Transverse colon (tissue), 4 donors: ENCODE data around the gene TMEM123. TPM values are rescaled to one million over a fixed set of nuclear protein-coding genes. Genes with fewer than 3 reads are reported as not detected.

ENCODE experiments used
- DNase-seq: peaks from one replicate; pipeline ENCODE4 v3.0.0-alpha.2; 2019
- H3K27ac ChIP-seq, 4 donors: fragments of 200-600 bp; sonication (generic); 2 replicates each; pipeline ENCODE4 v1.5.1; 2016 to 2018; ENCODE audit warnings: inconsistent platforms in 4 of 4
- H3K27me3 ChIP-seq: fragments of 200-600 bp; sonication (generic); 2 replicates; pipeline ENCODE4 v1.5.1; 2017; ENCODE audit warnings: inconsistent platforms
- H3K36me3 ChIP-seq, 4 donors: fragments of 200-600 bp; sonication (generic); 2 replicates each; pipeline ENCODE4 v1.5.1; 2017 to 2019; ENCODE audit warnings: inconsistent platforms in 4 of 4
- H3K4me1 ChIP-seq, 4 donors: fragments of 200-600 bp; sonication (generic); 2 replicates each; pipeline ENCODE4 v1.5.1; 2017 to 2020; ENCODE audit warnings: inconsistent platforms in 4 of 4
- H3K4me3 ChIP-seq, 4 donors: fragments of 200-600 bp; sonication (generic); 1 replicate in 1 of 4; 2 replicates in 3 of 4; pipeline versions ENCODE4 v1.5.1 to v1.6.1; 2017 to 2019; ENCODE audit warnings: inconsistent platforms in 4 of 4
- H3K9me3 ChIP-seq, 2 donors: fragments of 200-600 bp; sonication (generic); 2 replicates each; pipeline ENCODE4 v1.5.1; 2017 to 2019; ENCODE audit warnings: inconsistent platforms in 2 of 2
- CTCF ChIP-seq, 5 experiments: fragments of 200-600 bp in 3 of 5; fragments of 450-650 bp in 2 of 5; sonication (generic) in 3 of 5; IDR thresholded peaks; 1 replicate in 2 of 5; 2 replicates in 3 of 5; pipeline ENCODE4 v1.5.1; 2016 to 2017; ENCODE audit warnings: antibody characterized with exemption in 5 of 5, inconsistent platforms in 3 of 5, mild to moderate bottlenecking in 2 of 5, moderate library complexity in 1 of 5
- EP300 ChIP-seq: sonication (generic); formaldehyde crosslinking; IDR thresholded peaks from one replicate; pipeline ENCODE4 v1.6.1; 2017; ENCODE audit warnings: antibody characterized with exemption, low read depth
- POLR2A ChIP-seq: fragments of 450-650 bp; IDR thresholded peaks from one replicate; pipeline ENCODE4 v1.6.1; 2016; ENCODE audit warnings: antibody characterized with exemption, mild to moderate bottlenecking, moderate library complexity
- POLR2AphosphoS5 ChIP-seq, 3 donors: sonication (generic); formaldehyde crosslinking; IDR thresholded peaks; one replicate each; pipeline ENCODE4 v1.6.1; 2016; ENCODE audit warnings: antibody characterized with exemption in 3 of 3
- WGBS, 2 donors: methylation state at CpG; one replicate each; pipeline ENCODE4 v1.1.5; 2018; ENCODE audit warnings: low coverage in 1 of 2; 5-methylcytosine and 5-hydroxymethylcytosine counted together
- in situ Hi-C, 4 donors: fragments of 200-750 bp; cut with MboI; loops; one replicate each; pipeline versions ENCODE4 v1.15.0 to v1.15.1; 2017; ENCODE audit warnings: low sequenced_read_pairs in 3 of 4, low pct_ligation_motif_present in 1 of 4, low pct_unique_long_range_greater_than_20kb in 1 of 4
- intact Hi-C: fragments of 100-400 bp; cut with DNase I; formaldehyde crosslinking; loops from one replicate; pipeline ENCODE4 v1.15.1; 2023; ENCODE audit warnings: low total_unique reads
- total RNA-seq, 4 donors: library from RNA; depleted of rRNA; stranded (reverse); fragments of >200 nt; gene quantifications; one replicate each; pipeline ENCODE4 v1.1.0, GENCODE V29; 2016

Gene TMEM123
- total RNA-seq, 4 donors from 2014 or later: 55.4 to 137 (median 104) TPM

GRCh38 chr11:102458548-102458947 is 6.0 kb upstream of the TMEM123 start:
- Histone ChIP-seq H3K36me3 (no peaks in the 10 kb centered on the region), H3K27ac (no peak overlapping the region), H3K9me3 (no peaks in the 10 kb centered on the region), H3K4me1 (peaks cover 0 to 29% (median 3%) of the 10 kb centered on the region in 4 donors), H3K27me3 (no peaks in the 10 kb centered on the region), H3K4me3 (no peak overlapping the region)
- 80 to 88% methylated on average over 3 of the region's 3 CpGs for WGBS, 2 donors
- in situ Hi-C loops: no loop called here
- TF ChIP-seq POLR2AphosphoS5 (IDR thresholded peaks at IDR 0.05) (no peak), POLR2A (no peak), CTCF (IDR thresholded peaks at IDR 0.05) (no peak), EP300 (no peak)
- intact Hi-C loops: no loop called here
- no peak for DNase-seq

- H3K4me3 ChIP-seq: no peak overlapping the region
- no peak for TF ChIP-seq CTCF (IDR thresholded peaks at IDR 0.05)
- TF ChIP-seq POLR2A: no peak
- TF ChIP-seq POLR2AphosphoS5 (IDR thresholded peaks at IDR 0.05): no peak
- TF ChIP-seq EP300: no peak
- H3K4me1 ChIP-seq: peaks cover 0 to 35% (median 7%) of the 10 kb centered on the region in 4 donors
- in situ Hi-C loops (no loop called here), intact Hi-C loops (no loop called here)
- H3K9me3 ChIP-seq: no peaks in the 10 kb centered on the region
- H3K36me3 ChIP-seq: no peaks in the 10 kb centered on the region
- no peak for DNase-seq
- H3K27ac ChIP-seq: no peak overlapping the region
- no peaks in the 10 kb centered on the region for H3K27me3 ChIP-seq
These were observed 5.3 kb upstream of the TMEM123 start for GRCh38 chr11:102457865-102458264.

GRCh38 chr11:102457056-102457677 is 4.6 kb upstream of the TMEM123 start:
- Histone ChIP-seq H3K4me3 (no peak overlapping the region), H3K9me3 (no peaks in the 10 kb centered on the region), H3K27me3 (no peaks in the 10 kb centered on the region), H3K4me1 (peaks cover 0 to 35% (median 7%) of the 10 kb centered on the region in 4 donors), H3K27ac (no peak overlapping the region), H3K36me3 (no peaks in the 10 kb centered on the region)
- TF ChIP-seq CTCF (IDR thresholded peaks at IDR 0.05) (no peak), POLR2A (no peak), EP300 (no peak), POLR2AphosphoS5 (IDR thresholded peaks at IDR 0.05) (no peak)
- DNase-seq: no peak
- intact Hi-C loops: no loop called here
- in situ Hi-C loops: no loop called here
- 90 to 95% methylated on average over 3 of the region's 3 CpGs for WGBS, 2 donors

GRCh38 chr11:102456381-102456780 is 3.8 kb upstream of the TMEM123 start:
- intact Hi-C loops: no loop called here
- 84% methylated on average over 2 of the region's 2 CpGs; no CpG with 5 or more reads in 1 of the 2 donors for WGBS, 2 donors
- Histone ChIP-seq H3K27me3 (no peaks in the 10 kb centered on the region), H3K36me3 (no peaks in the 10 kb centered on the region), H3K27ac (no peak overlapping the region), H3K4me3 (no peak overlapping the region), H3K4me1 (peaks cover 0 to 35% (median 7%) of the 10 kb centered on the region in 4 donors), H3K9me3 (no peaks in the 10 kb centered on the region)
- in situ Hi-C loops: no loop called here
- DNase-seq: no peak
- no peak for TF ChIP-seq EP300
- no peak for TF ChIP-seq POLR2A
- TF ChIP-seq POLR2AphosphoS5 (IDR thresholded peaks at IDR 0.05): no peak
- TF ChIP-seq CTCF (IDR thresholded peaks at IDR 0.05): no peak
